ENCODE results near the gene ANKRD34A.

DNA sequence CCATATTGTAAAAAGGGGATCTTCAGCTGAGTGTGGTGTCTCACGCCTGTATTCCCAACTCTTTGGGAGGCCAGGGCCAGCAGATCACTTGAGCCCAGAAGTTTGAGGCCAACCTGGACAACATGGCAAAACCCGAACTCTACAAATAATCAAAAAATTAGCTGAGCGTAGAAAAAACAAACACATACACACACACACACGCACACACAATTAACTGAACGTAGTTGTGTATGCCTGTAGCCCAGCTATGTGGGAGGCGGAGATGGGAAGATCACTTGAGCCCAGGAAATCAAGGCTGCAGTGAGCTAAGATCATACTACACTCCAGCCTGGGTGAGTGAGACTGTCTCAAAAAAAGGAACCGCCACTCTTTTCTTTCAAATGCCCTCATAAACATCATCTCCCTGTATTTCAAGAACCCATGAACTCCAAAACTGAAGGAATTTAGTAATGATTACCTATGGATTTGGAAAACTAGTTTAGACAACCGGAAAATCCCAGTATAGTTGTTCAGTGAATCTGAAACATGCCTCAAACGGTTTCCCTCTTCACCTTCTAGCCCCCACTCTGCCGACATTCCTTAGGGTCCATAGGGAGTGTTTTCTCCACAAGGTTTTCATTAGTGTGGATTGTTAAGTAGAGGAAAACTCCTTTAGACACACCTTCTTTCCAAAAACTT, 27.5 kb upstream of the ANKRD34A start:
- TF ChIP-seq HDAC6 (IDR thresholded peaks at IDR 0.05; ENCODE audit: low read depth, low read length) = no peak
- TF ChIP-seq, protein P1, sequence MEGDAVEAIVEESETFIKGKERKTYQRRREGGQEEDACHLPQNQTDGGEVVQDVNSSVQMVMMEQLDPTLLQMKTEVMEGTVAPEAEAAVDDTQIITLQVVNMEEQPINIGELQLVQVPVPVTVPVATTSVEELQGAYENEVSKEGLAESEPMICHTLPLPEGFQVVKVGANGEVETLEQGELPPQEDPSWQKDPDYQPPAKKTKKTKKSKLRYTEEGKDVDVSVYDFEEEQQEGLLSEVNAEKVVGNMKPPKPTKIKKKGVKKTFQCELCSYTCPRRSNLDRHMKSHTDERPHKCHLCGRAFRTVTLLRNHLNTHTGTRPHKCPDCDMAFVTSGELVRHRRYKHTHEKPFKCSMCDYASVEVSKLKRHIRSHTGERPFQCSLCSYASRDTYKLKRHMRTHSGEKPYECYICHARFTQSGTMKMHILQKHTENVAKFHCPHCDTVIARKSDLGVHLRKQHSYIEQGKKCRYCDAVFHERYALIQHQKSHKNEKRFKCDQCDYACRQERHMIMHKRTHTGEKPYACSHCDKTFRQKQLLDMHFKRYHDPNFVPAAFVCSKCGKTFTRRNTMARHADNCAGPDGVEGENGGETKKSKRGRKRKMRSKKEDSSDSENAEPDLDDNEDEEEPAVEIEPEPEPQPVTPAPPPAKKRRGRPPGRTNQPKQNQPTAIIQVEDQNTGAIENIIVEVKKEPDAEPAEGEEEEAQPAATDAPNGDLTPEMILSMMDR (IDR thresholded peaks at IDR 0.05; ENCODE audit: control extremely low read depth in 1 of 3, insufficient read depth in 1 of 3, low read depth in 1 of 3, low read length in 3 of 3) = no peak
- peak; percentile 32 to 73 for TF ChIP-seq POLR2A (IDR thresholded peaks at IDR 0.05; ENCODE audit: control extremely low read depth in 1 of 2, low read depth in 2 of 2, low read length in 2 of 2)
- no peak for TF ChIP-seq KDM4A (IDR thresholded peaks at IDR 0.05; ENCODE audit: low read depth, low read length, severe bottlenecking)
- TF ChIP-seq, protein P2, sequence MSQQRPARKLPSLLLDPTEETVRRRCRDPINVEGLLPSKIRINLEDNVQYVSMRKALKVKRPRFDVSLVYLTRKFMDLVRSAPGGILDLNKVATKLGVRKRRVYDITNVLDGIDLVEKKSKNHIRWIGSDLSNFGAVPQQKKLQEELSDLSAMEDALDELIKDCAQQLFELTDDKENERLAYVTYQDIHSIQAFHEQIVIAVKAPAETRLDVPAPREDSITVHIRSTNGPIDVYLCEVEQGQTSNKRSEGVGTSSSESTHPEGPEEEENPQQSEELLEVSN (IDR thresholded peaks at IDR 0.05) = no peak
- no peak for TF ChIP-seq YY1 (IDR thresholded peaks at IDR 0.05; ENCODE audit: low read depth, low read length)
- no peak for TF ChIP-seq SIN3A (conservative IDR thresholded peaks at IDR 0.05 in 1 of 2, IDR thresholded peaks at IDR 0.05 in 1 of 2; ENCODE audit: low read depth in 1 of 2, low read length in 2 of 2)
- TF ChIP-seq TBP (IDR thresholded peaks at IDR 0.05; ENCODE audit: low read depth, low read length) = no peak
- no peak for TF ChIP-seq CEBPB (IDR thresholded peaks at IDR 0.05; ENCODE audit: low read depth, low read length)
- no peak for TF ChIP-seq EP300 (IDR thresholded peaks at IDR 0.05; ENCODE audit: borderline replicate concordance in 1 of 2, low read depth in 2 of 2, low read length in 2 of 2)
- no peak for TF ChIP-seq RFX5 (IDR thresholded peaks at IDR 0.05; ENCODE audit: borderline replicate concordance, low read depth, low read length)
- no peak for TF ChIP-seq TAF7 (optimal IDR thresholded peaks at IDR 0.05; ENCODE audit: borderline replicate concordance, low read depth, low read length)

Measured in H1 (cell line).